ENCODE measurements around the gene WDR31. TPM values are rescaled to one million over a fixed set of nuclear protein-coding genes. Genes with fewer than 3 reads are reported as not detected.

The WDR31 gene
- polyA plus RNA-seq, 4 donors, result 0.45 to 2.5 (median 1.6) TPM; not detected in 1

DNA sequence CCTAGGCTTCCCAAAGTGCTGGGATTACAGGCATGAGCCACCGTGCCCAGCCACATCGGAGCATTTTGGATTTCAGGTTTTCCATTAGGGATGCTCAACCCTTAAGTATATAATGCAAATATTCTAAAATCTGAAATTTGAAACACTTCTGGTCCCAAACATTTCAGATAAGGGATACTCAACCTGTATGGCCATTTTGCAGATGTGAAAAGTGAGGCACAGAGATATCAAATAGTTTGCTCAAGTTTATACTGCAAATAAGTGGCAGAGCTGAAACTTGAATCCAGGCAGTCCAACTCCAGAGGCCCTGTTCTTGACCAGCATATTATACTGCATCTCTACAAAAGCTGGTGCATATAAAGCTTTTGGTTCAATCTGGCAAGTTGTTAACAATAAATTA is 2.4 kb downstream of the WDR31 start:
- no peak for FAIRE-seq
- no peak for DNase-seq
- Histone ChIP-seq H3K36me3 (ENCODE audit: control insufficient read depth in 3 of 3, insufficient read depth in 2 of 3, low read depth in 1 of 3, low read length in 3 of 3) (no peaks in the 10 kb centered on the region), H3K27ac (ENCODE audit: low read depth in 1 of 3, low read length in 2 of 3) (no peak overlapping the region), H3K27me3 (ENCODE audit: control insufficient read depth in 3 of 3, insufficient read depth in 3 of 3, low read length in 3 of 3) (no peaks in the 10 kb centered on the region), H3K4me3 (ENCODE audit: low read depth in 1 of 3, low read length in 3 of 3) (no peak overlapping the region), H3K9me3 (ENCODE audit: control insufficient read depth in 2 of 2, insufficient read depth in 1 of 2, low read depth in 1 of 2, low read length in 1 of 2) (no peaks in the 10 kb centered on the region), H3K4me1 (ENCODE audit: control insufficient read depth in 3 of 3, insufficient read depth in 2 of 3, low read depth in 1 of 3, low read length in 2 of 3) (peaks cover 0 to 8% (median 5%) of the 10 kb centered on the region in 3 donors)
- WGBS, 3 donors, result 95 to 96% (median 95%) methylated on average over 2 of the region's 2 CpGs

DNA sequence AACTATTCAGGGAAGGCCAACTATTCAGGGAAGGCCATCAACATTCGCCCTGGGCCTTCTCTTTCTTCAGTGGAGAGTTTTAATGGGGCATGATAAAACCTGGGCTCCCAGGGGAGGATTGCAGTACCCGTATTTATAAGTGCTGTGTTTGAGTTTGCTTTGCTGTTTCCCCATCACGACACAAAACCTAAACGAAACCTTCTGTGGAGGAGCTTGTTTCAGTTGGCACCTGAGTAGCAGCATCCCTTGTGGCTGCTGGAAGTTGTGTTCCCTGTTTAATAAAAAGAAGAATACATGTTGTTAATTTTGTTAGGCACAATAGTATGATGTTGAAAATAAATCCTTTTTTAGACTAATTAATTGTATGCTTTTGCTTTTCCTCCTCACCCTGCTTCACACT is 8.3 kb downstream of the WDR31 start:
- Histone ChIP-seq H3K27ac (ENCODE audit: low read depth in 1 of 3, low read length in 2 of 3) (no peak overlapping the region), H3K27me3 (ENCODE audit: control insufficient read depth in 3 of 3, insufficient read depth in 3 of 3, low read length in 3 of 3) (no peaks in the 10 kb centered on the region), H3K9me3 (ENCODE audit: control insufficient read depth in 2 of 2, insufficient read depth in 1 of 2, low read depth in 1 of 2, low read length in 1 of 2) (no peaks in the 10 kb centered on the region), H3K4me1 (ENCODE audit: control insufficient read depth in 3 of 3, insufficient read depth in 2 of 3, low read depth in 1 of 3, low read length in 2 of 3) (peaks cover 0 to 10% (median 0%) of the 10 kb centered on the region in 3 donors), H3K36me3 (ENCODE audit: control insufficient read depth in 3 of 3, insufficient read depth in 2 of 3, low read depth in 1 of 3, low read length in 3 of 3) (peaks cover 0 to 3% (median 2%) of the 10 kb centered on the region in 3 donors), H3K4me3 (ENCODE audit: low read depth in 1 of 3, low read length in 3 of 3) (no peak overlapping the region)
- FAIRE-seq (no peak), DNase-seq (no peak)
- WGBS, 3 donors, result 76 to 83% (median 79%) methylated on average over 4 of the region's 4 CpGs

DNA sequence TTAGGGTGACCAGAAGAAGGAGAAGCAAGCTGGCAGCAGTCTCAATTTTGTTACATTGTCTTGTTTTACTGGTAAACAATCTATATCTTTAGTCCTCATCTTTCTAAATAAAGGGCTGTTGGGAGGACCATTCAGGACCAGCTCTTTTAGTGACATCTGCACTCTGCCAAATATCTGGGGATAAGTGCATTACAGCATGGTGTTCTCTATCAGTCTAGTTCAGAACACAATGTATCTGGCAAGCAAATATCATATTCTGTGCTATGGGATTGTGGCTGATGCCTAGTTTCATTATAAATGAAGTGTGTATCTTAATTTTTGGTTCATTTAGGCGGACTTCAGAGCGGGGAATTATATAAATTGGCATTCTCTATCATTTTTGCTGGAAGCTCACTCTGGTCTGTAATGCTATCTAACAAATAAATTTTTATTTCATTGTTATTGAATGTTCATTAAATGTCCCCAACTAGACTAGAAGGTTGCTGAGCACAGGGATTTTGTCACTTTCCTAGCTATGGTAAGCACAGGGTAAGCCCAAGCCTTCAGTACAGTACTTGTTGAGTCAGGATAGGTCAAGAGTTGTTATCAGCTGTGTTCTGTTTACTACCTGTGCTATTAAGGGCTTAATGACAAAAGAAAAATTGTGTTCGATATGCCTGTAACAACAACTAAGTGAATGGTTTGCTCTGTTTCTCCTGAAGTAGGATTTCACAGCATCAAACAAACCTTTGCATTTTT is 11.9 kb downstream of the WDR31 start:
- no peak for FAIRE-seq
- H3K27ac ChIP-seq (ENCODE audit: low read depth in 1 of 3, low read length in 2 of 3), result no peak overlapping the region
- 74 to 88% (median 83%) methylated on average over 3 of the region's 3 CpGs for WGBS, 3 donors
- no peak overlapping the region for H3K4me3 ChIP-seq (ENCODE audit: low read depth in 1 of 3, low read length in 3 of 3)
- DNase-seq, result peak in 1 of 2 donors; percentile 31
- peaks cover 0 to 10% (median 0%) of the 10 kb centered on the region in 3 donors for H3K4me1 ChIP-seq (ENCODE audit: control insufficient read depth in 3 of 3, insufficient read depth in 2 of 3, low read depth in 1 of 3, low read length in 2 of 3)
- H3K9me3 ChIP-seq (ENCODE audit: control insufficient read depth in 2 of 2, insufficient read depth in 1 of 2, low read depth in 1 of 2, low read length in 1 of 2), result no peaks in the 10 kb centered on the region
- peaks cover 0 to 3% (median 2%) of the 10 kb centered on the region in 3 donors for H3K36me3 ChIP-seq (ENCODE audit: control insufficient read depth in 3 of 3, insufficient read depth in 2 of 3, low read depth in 1 of 3, low read length in 3 of 3)
- H3K27me3 ChIP-seq (ENCODE audit: control insufficient read depth in 3 of 3, insufficient read depth in 3 of 3, low read length in 3 of 3), result no peaks in the 10 kb centered on the region

DNA sequence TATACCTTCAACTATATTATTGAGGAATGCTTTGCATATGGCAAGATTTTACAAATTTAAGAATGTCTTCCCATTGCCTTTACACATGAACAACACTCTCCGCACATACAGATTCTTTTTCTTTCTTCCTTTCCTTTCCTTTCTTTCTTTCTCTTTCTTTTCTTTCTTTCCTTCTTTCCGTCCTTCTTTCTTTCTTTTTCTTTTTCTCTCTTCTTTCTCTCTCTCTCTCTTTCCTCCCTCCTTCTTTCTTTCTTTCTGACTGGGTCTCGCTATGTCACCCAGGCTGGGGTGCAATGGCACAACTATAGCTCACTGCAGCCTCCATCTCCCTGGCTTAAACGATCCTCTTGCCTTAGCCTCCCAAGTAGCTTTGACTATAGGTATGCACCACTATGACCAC is 13.8 kb downstream of the WDR31 start:
- no peak overlapping the region for H3K27ac ChIP-seq (ENCODE audit: low read depth in 1 of 3, low read length in 2 of 3)
- H3K4me1 ChIP-seq (ENCODE audit: control insufficient read depth in 3 of 3, insufficient read depth in 2 of 3, low read depth in 1 of 3, low read length in 2 of 3), result peaks cover 0 to 10% (median 0%) of the 10 kb centered on the region in 3 donors
- no peak for DNase-seq
- no peaks in the 10 kb centered on the region for H3K27me3 ChIP-seq (ENCODE audit: control insufficient read depth in 3 of 3, insufficient read depth in 3 of 3, low read length in 3 of 3)
- H3K36me3 ChIP-seq (ENCODE audit: control insufficient read depth in 3 of 3, insufficient read depth in 2 of 3, low read depth in 1 of 3, low read length in 3 of 3), result peaks cover 0 to 6% (median 3%) of the 10 kb centered on the region in 3 donors
- 95 to 99% (median 95%) methylated on average over 4 of the region's 4 CpGs for WGBS, 3 donors
- no peak overlapping the region for H3K4me3 ChIP-seq (ENCODE audit: low read depth in 1 of 3, low read length in 3 of 3)
- H3K9me3 ChIP-seq (ENCODE audit: control insufficient read depth in 2 of 2, insufficient read depth in 1 of 2, low read depth in 1 of 2, low read length in 1 of 2), result no peaks in the 10 kb centered on the region
- no peak for FAIRE-seq

DNA sequence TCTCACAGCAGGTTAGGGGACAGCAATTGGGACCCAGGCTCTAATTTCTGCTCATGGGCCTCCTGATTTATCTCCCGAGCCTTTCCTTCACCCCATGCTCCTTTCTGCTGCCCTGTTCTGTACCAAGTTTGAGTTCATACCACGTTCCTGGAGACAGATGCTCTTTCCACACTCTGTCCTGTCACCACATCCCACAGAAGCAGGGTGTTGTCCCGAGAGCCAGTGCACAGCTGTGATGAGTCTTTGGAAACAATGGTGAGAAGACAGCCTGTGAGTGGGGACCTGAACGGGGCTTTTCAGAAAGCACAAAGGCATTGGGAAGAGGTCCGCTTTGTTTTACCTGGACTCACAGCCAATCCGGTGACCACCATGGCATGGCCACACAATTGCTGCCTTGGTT is 17.4 kb downstream of the WDR31 start:
- FAIRE-seq, result no peak

DNA sequence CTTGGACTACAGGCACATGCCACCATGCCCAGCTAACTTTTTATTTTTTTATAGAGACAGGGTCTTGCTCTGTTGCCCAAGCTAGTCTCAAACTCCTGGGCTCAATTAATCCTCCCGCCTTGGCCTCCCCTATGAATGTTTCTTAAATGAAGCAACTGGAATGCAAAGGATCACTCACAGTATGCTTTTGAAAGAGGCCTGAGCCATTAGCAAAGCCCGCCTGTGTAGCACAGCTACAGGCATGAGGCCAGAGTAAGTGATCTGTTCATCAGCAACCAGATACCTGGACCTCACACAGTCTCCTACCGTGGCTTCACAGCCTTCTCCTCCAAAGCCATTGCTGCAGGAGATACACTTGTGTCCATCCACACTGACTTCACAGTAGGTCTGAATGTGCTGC is 20.0 kb downstream of the WDR31 start:
- peaks cover 0 to 14% (median 0%) of the 10 kb centered on the region in 3 donors for H3K36me3 ChIP-seq (ENCODE audit: control insufficient read depth in 3 of 3, insufficient read depth in 2 of 3, low read depth in 1 of 3, low read length in 3 of 3)
- FAIRE-seq, result no peak
- 91 to 97% (median 95%) methylated on average over 3 of the region's 3 CpGs for WGBS, 3 donors

More for the DNA sequence above, 17.4 kb downstream of the WDR31 start:
- no peak for DNase-seq
- Histone ChIP-seq H3K27me3 (ENCODE audit: control insufficient read depth in 3 of 3, insufficient read depth in 3 of 3, low read length in 3 of 3) (no peaks in the 10 kb centered on the region), H3K4me1 (ENCODE audit: control insufficient read depth in 3 of 3, insufficient read depth in 2 of 3, low read depth in 1 of 3, low read length in 2 of 3) (no peaks in the 10 kb centered on the region), H3K4me3 (ENCODE audit: low read depth in 1 of 3, low read length in 3 of 3) (no peak overlapping the region), H3K36me3 (ENCODE audit: control insufficient read depth in 3 of 3, insufficient read depth in 2 of 3, low read depth in 1 of 3, low read length in 3 of 3) (peaks cover 0 to 11% (median 0%) of the 10 kb centered on the region in 3 donors), H3K9me3 (ENCODE audit: control insufficient read depth in 2 of 2, insufficient read depth in 1 of 2, low read depth in 1 of 2, low read length in 1 of 2) (no peaks in the 10 kb centered on the region), H3K27ac (ENCODE audit: low read depth in 1 of 3, low read length in 2 of 3) (no peak overlapping the region)
- WGBS, 3 donors, result 79 to 86% (median 80%) methylated on average over 6 of the region's 6 CpGs

DNA sequence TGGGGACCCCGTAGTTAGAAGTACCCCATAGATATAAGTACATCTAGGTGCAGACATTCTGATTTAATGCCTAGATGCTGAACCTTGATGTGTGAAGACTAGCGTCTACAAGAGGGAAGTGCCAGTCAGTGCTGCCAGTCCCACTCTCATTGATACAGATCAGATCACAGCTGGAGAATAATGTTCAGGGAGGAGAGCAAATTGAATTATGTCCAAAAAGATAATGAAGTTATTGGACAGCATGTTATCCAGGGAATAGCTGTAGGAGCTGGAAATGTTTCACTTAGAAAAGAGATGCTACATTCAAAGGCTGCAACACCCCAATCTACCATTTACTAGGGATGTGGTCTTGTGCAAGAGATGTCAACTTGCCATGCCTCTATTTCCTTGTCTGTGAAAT is 21.0 kb downstream of the WDR31 start:
- FAIRE-seq (no peak), DNase-seq (no peak)
- H3K27ac ChIP-seq (ENCODE audit: low read depth in 1 of 3, low read length in 2 of 3), result no peak overlapping the region
- H3K27me3 ChIP-seq (ENCODE audit: control insufficient read depth in 3 of 3, insufficient read depth in 3 of 3, low read length in 3 of 3), result no peaks in the 10 kb centered on the region
- WGBS, 3 donors, result 79 to 88% (median 83%) methylated on average over 2 of the region's 2 CpGs
- H3K4me1 ChIP-seq (ENCODE audit: control insufficient read depth in 3 of 3, insufficient read depth in 2 of 3, low read depth in 1 of 3, low read length in 2 of 3), result no peaks in the 10 kb centered on the region
- H3K4me3 ChIP-seq (ENCODE audit: low read depth in 1 of 3, low read length in 3 of 3), result no peak overlapping the region
- H3K9me3 ChIP-seq (ENCODE audit: control insufficient read depth in 2 of 2, insufficient read depth in 1 of 2, low read depth in 1 of 2, low read length in 1 of 2), result no peaks in the 10 kb centered on the region
- peaks cover 0 to 14% (median 0%) of the 10 kb centered on the region in 3 donors for H3K36me3 ChIP-seq (ENCODE audit: control insufficient read depth in 3 of 3, insufficient read depth in 2 of 3, low read depth in 1 of 3, low read length in 3 of 3)

More for the DNA sequence above, 20.0 kb downstream of the WDR31 start:
- DNase-seq, result no peak
- no peak overlapping the region for H3K27ac ChIP-seq (ENCODE audit: low read depth in 1 of 3, low read length in 2 of 3)
- H3K9me3 ChIP-seq (ENCODE audit: control insufficient read depth in 2 of 2, insufficient read depth in 1 of 2, low read depth in 1 of 2, low read length in 1 of 2), result no peaks in the 10 kb centered on the region
- no peaks in the 10 kb centered on the region for H3K4me1 ChIP-seq (ENCODE audit: control insufficient read depth in 3 of 3, insufficient read depth in 2 of 3, low read depth in 1 of 3, low read length in 2 of 3)
- no peaks in the 10 kb centered on the region for H3K27me3 ChIP-seq (ENCODE audit: control insufficient read depth in 3 of 3, insufficient read depth in 3 of 3, low read length in 3 of 3)
- H3K4me3 ChIP-seq (ENCODE audit: low read depth in 1 of 3, low read length in 3 of 3), result no peak overlapping the region

DNA sequence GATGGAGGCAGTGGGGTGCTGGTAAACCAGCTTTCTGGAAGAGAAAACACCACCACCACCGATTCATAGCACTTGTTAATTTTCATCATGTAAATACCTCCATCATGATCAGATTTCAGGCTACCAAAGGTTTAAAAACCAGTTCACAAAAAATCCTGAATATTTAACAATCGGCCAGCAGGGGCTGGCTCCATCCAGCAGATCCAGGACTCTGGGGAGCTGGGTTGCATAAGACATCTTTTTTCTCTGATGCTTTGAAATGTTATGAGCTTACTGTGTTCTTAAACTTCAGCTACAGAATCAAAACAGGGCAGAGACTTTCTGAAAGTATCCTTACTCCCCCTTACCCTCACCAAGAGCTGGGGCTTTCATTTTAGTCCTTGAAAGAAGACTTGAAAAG is 22.3 kb downstream of the WDR31 start:
- Histone ChIP-seq H3K9me3 (ENCODE audit: control insufficient read depth in 2 of 2, insufficient read depth in 1 of 2, low read depth in 1 of 2, low read length in 1 of 2) (no peaks in the 10 kb centered on the region), H3K36me3 (ENCODE audit: control insufficient read depth in 3 of 3, insufficient read depth in 2 of 3, low read depth in 1 of 3, low read length in 3 of 3) (peaks cover 0 to 14% (median 0%) of the 10 kb centered on the region in 3 donors), H3K27ac (ENCODE audit: low read depth in 1 of 3, low read length in 2 of 3) (no peak overlapping the region), H3K4me3 (ENCODE audit: low read depth in 1 of 3, low read length in 3 of 3) (no peak overlapping the region), H3K27me3 (ENCODE audit: control insufficient read depth in 3 of 3, insufficient read depth in 3 of 3, low read length in 3 of 3) (no peaks in the 10 kb centered on the region), H3K4me1 (ENCODE audit: control insufficient read depth in 3 of 3, insufficient read depth in 2 of 3, low read depth in 1 of 3, low read length in 2 of 3) (no peaks in the 10 kb centered on the region)
- DNase-seq (no peak), FAIRE-seq (no peak)
- 62 to 71% (median 68%) methylated on average over 2 of the region's 2 CpGs for WGBS, 3 donors

Data from small intestine (tissue), 7 donors.